Heart left ventricle (tissue), 13 donors: ENCODE results near the gene NTM.

Source experiments
- POLR2A ChIP-seq, 2 donors: fragments of 450-650 bp; IDR thresholded peaks; one replicate each; pipeline ENCODE4 v1.6.1; 2017; ENCODE audit warnings: antibody characterized with exemption in 2 of 2, mild to moderate bottlenecking in 2 of 2, moderate library complexity in 2 of 2
- TF ChIP-seq, protein P1 (sequence below), 12 donors: fragments of 200-600 bp; sonication (generic) in 4 of 12; IDR thresholded peaks; one replicate each; pipeline versions ENCODE4 v1.5.0 to v1.8.0; 2018 to 2022; ENCODE audit warnings: antibody characterized with exemption in 12 of 12, mild to moderate bottlenecking in 5 of 12
- donor health status: ischemic (EF 13 %, LVEDD 7.1; RV severe dilation, severe dysfunction).
- donor health status: DM: no; HTN: yes; CAD: no.
- donor health status: DM: no; HTN: no; CAD: no.
- donor health status: ischemic (EF 25% LVEDD 6.9; RV normal size, moderate dysfunction).
- donor health status: ischemic (EF 25% LVEDD 5.7; RV mildly dilated, moderate dysfunction).
- donor health status: ischemic (EF 35%, LVEDD 5.7; RV mildly dilated, moderate dysfunction).
- donor health status: nonischemic (EF 11% LVEDD 7.7; RV severe dilation, severe dysfunction).
- donor health status: DM: yes; HTN: yes; CAD: no.
- donor health status: PGD.
- donor health status: ischemic (EF 29% LVEDD 5.4; RV normal size, mild dysfunction).
- donor health status: nonischemic (EF 23%, LVEDD 6.1; RV moderate dilation, normal function).

DNA sequence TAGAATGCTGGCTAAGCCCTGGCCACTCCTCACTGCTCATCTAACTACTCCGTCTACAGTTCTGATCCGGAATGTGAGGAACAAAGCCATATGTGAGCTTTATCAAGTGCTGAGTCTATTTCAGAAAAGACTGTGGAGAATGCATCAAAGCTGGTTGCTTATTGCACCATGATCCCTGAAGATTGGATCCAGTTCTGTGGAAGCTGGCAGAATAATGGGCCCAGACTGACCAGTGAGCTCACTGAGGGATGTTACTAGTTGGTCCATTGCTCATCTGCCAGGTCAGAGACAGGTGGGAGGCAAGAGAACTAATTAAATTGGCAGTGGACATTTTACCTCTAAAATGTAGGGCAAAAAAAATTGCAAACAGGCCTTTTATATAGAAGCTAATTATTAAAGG lies 681.3 kb downstream of the NTM start:
- TF ChIP-seq, protein P1, sequence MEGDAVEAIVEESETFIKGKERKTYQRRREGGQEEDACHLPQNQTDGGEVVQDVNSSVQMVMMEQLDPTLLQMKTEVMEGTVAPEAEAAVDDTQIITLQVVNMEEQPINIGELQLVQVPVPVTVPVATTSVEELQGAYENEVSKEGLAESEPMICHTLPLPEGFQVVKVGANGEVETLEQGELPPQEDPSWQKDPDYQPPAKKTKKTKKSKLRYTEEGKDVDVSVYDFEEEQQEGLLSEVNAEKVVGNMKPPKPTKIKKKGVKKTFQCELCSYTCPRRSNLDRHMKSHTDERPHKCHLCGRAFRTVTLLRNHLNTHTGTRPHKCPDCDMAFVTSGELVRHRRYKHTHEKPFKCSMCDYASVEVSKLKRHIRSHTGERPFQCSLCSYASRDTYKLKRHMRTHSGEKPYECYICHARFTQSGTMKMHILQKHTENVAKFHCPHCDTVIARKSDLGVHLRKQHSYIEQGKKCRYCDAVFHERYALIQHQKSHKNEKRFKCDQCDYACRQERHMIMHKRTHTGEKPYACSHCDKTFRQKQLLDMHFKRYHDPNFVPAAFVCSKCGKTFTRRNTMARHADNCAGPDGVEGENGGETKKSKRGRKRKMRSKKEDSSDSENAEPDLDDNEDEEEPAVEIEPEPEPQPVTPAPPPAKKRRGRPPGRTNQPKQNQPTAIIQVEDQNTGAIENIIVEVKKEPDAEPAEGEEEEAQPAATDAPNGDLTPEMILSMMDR (IDR thresholded peaks at IDR 0.05) = no peak
- no peak for TF ChIP-seq POLR2A (IDR thresholded peaks at IDR 0.05)
